ENCODE measurements around the gene MTMR4. TPM values are rescaled to one million over a fixed set of nuclear protein-coding genes. Genes with fewer than 3 reads are reported as not detected.

Gene MTMR4
- polyA plus RNA-seq, 1 experiment = 28.3 TPM

GRCh38 chr17:58531661-58532554 lies 17.5 kb upstream of the MTMR4 start:
- no peak for TF ChIP-seq CTCF (IDR thresholded peaks at IDR 0.05; ENCODE audit: low read depth, low read length)

GRCh38 chr17:58531122-58531521 lies 16.7 kb upstream of the MTMR4 start:
- Histone ChIP-seq H3K4me3 (ENCODE audit: low read depth, low read length) (no peak overlapping the region), H3K27ac (ENCODE audit: low read depth, low read length) (no peak overlapping the region), H3K9me3 (ENCODE audit: control insufficient read depth, insufficient read depth, low read length) (no peaks in the 10 kb centered on the region), H3K27me3 (ENCODE audit: control insufficient read depth, insufficient read depth, low read length) (peaks cover 15% of the 10 kb centered on the region)
- DNase-seq (ENCODE audit: low read depth, low spot score) = no peak
- ChIA-PET POLR2A (no interaction called here), CTCF (interaction anchor here (1.2 kb wide), 1 partner anchor 46 kb away, joined by 3 read pairs; no protein-coding TSS in a partner anchor)
- TF ChIP-seq CTCF (IDR thresholded peaks at IDR 0.05; ENCODE audit: low read depth, low read length) = no peak

More at GRCh38 chr17:58531661-58532554, 17.5 kb upstream of the MTMR4 start:
- ChIA-PET POLR2A (interaction anchor here (1.0 to 1.7 kb wide), 2 partner anchors 10 to 99 kb away, joined by 5 read pairs; no protein-coding TSS in a partner anchor), CTCF (no interaction called here)
- peak overlapping the region; percentile 57 for H3K4me3 ChIP-seq (ENCODE audit: low read depth, low read length)
- H3K27me3 ChIP-seq (ENCODE audit: control insufficient read depth, insufficient read depth, low read length) = peaks cover 19% of the 10 kb centered on the region
- no peaks in the 10 kb centered on the region for H3K9me3 ChIP-seq (ENCODE audit: control insufficient read depth, insufficient read depth, low read length)
- DNase-seq (ENCODE audit: low read depth, low spot score) = no peak
- H3K27ac ChIP-seq (ENCODE audit: low read depth, low read length) = no peak overlapping the region

- H3K4me3 ChIP-seq (ENCODE audit: low read depth, low read length) = no peak overlapping the region
- H3K9me3 ChIP-seq (ENCODE audit: control insufficient read depth, insufficient read depth, low read length) = no peaks in the 10 kb centered on the region
- ChIA-PET POLR2A (no interaction called here), CTCF (interaction anchor here (1.2 kb wide), 1 partner anchor 47 kb away, joined by 3 read pairs; no protein-coding TSS in a partner anchor)
- DNase-seq (ENCODE audit: low read depth, low spot score) = no peak
- TF ChIP-seq CTCF (IDR thresholded peaks at IDR 0.05; ENCODE audit: low read depth, low read length) = no peak
- peaks cover 15% of the 10 kb centered on the region for H3K27me3 ChIP-seq (ENCODE audit: control insufficient read depth, insufficient read depth, low read length)
- no peak overlapping the region for H3K27ac ChIP-seq (ENCODE audit: low read depth, low read length)
Measured at GRCh38 chr17:58530655-58531054, 16.2 kb upstream of the MTMR4 start.

GRCh38 chr17:58529275-58529674 lies 14.8 kb upstream of the MTMR4 start:
- TF ChIP-seq CTCF (IDR thresholded peaks at IDR 0.05; ENCODE audit: low read depth, low read length) = no peak
- no peak for DNase-seq (ENCODE audit: low read depth, low spot score)
- Histone ChIP-seq H3K27ac (ENCODE audit: low read depth, low read length) (no peak overlapping the region), H3K4me3 (ENCODE audit: low read depth, low read length) (no peak overlapping the region), H3K9me3 (ENCODE audit: control insufficient read depth, insufficient read depth, low read length) (no peaks in the 10 kb centered on the region), H3K27me3 (ENCODE audit: control insufficient read depth, insufficient read depth, low read length) (peaks cover 15% of the 10 kb centered on the region)
- ChIA-PET POLR2A (no interaction called here), CTCF (interaction anchor here (2.8 kb wide), 1 partner anchor 49 kb away, joined by 10 read pairs; no protein-coding TSS in a partner anchor)

- POLR2A ChIA-PET = no interaction called here
- CTCF ChIA-PET = interaction anchor here (2.8 kb wide), 1 partner anchor 49 kb away, joined by 10 read pairs; no protein-coding TSS in a partner anchor
- Histone ChIP-seq H3K27ac (ENCODE audit: low read depth, low read length) (no peak overlapping the region), H3K27me3 (ENCODE audit: control insufficient read depth, insufficient read depth, low read length) (peaks cover 11% of the 10 kb centered on the region), H3K9me3 (ENCODE audit: control insufficient read depth, insufficient read depth, low read length) (no peaks in the 10 kb centered on the region), H3K4me3 (ENCODE audit: low read depth, low read length) (no peak overlapping the region)
- no peak for TF ChIP-seq CTCF (IDR thresholded peaks at IDR 0.05; ENCODE audit: low read depth, low read length)
- no peak for DNase-seq (ENCODE audit: low read depth, low spot score)
Measured at GRCh38 chr17:58528443-58528842, 14.0 kb upstream of the MTMR4 start.

Measured in AG04450 (cell line).